ENCODE data around the gene C16orf95. TPM values are rescaled to one million over a fixed set of nuclear protein-coding genes. Genes with fewer than 3 reads are reported as not detected.

C16orf95 gene
- total RNA-seq, 1 donor, result 4.0 TPM

DNA sequence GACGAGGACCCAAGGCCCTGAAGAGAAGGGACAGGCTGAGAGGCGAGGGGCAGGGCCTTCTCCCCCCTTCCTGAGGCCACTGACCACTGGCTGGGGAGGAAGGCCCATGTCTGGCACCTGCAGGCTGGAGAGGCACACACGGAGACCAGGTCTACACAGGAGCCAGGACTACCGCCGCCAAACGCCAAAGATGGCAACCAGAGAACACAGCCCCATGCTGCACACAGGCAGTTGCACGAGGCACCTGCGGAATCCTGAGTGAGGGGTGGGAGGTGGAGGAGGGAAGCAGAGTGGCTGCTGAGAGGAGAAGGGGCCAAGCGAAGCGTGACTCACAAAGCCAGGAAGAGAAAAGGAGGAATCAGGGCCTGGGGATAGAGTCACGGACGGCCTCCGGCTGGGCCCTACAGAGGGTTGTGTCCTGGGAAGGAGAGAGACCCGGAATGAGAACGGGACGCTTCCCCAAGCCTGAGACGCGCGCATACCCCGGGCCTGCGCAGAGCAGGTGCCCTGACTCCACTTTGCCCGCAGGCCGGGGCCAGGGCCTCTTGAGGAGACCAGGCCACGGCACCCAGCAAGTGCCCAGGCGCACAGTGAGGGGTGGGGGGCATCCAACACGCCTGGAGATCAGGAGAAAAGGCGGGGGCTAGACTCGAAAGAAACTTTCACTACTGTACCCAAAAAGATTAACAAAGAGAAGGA lies 28.7 kb upstream of the C16orf95 start:
- Histone ChIP-seq H3K4me3 (ENCODE audit: insufficient read depth, low read length) (no peak overlapping the region), H2AFZ (ENCODE audit: low read length) (no peak overlapping the region), H3K79me2 (ENCODE audit: insufficient read depth, low read length) (peaks cover 32% of the 10 kb centered on the region), H3K4me2 (ENCODE audit: insufficient read depth, low read length) (no peak overlapping the region), H3K27ac (ENCODE audit: low read depth, low read length) (no peak overlapping the region), H3K36me3 (ENCODE audit: insufficient read depth, low read length) (peaks cover 23% of the 10 kb centered on the region), H3K9me3 (ENCODE audit: low read depth, low read length) (no peaks in the 10 kb centered on the region), H4K20me1 (ENCODE audit: insufficient read depth, low read length) (peaks cover 24% of the 10 kb centered on the region), H3K4me1 (ENCODE audit: insufficient read depth, low read length) (peaks cover 2% of the 10 kb centered on the region), H3K27me3 (ENCODE audit: insufficient read depth, low read length) (no peaks in the 10 kb centered on the region)
- DNase-seq (ENCODE audit: insufficient read length, low spot score, missing footprints), result no peak
- TF ChIP-seq, protein P1, sequence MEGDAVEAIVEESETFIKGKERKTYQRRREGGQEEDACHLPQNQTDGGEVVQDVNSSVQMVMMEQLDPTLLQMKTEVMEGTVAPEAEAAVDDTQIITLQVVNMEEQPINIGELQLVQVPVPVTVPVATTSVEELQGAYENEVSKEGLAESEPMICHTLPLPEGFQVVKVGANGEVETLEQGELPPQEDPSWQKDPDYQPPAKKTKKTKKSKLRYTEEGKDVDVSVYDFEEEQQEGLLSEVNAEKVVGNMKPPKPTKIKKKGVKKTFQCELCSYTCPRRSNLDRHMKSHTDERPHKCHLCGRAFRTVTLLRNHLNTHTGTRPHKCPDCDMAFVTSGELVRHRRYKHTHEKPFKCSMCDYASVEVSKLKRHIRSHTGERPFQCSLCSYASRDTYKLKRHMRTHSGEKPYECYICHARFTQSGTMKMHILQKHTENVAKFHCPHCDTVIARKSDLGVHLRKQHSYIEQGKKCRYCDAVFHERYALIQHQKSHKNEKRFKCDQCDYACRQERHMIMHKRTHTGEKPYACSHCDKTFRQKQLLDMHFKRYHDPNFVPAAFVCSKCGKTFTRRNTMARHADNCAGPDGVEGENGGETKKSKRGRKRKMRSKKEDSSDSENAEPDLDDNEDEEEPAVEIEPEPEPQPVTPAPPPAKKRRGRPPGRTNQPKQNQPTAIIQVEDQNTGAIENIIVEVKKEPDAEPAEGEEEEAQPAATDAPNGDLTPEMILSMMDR (IDR thresholded peaks at IDR 0.05; ENCODE audit: extremely low read depth, low read depth, low read length), result no peak

DNA sequence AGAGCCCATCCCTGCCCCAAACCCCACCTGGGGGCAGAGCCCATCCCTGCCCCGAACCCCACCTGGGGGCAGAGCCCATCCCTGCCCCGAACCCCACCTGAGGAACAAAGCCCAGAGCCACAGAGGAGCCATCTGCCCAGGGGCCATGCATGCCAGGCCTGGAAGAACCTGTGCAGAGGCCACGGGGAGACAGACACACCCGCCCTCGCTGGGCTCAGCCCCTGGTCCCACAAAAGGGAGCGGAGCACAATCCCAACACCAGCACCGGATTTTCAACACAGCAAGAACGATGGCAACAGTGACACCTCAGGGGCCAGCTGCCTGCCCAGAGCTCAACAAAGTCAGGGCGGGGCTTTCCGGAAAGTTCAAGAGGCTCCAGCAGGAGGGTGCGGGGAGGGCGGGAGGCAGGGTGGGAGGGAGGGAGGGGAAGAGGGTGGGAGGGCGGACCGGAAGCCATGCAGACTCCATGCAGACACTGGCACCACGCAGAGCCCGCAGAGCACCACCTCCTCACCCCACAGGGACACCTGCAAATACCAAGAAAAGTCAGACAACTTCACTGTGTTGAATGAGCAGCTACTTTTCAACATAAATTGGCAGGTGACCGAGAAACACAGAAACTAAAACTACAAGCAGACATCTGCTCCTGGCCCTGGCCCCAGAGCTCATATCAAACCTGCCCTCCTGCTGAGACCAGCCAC lies 27.9 kb upstream of the C16orf95 start:
- H3K9me3 ChIP-seq (ENCODE audit: low read depth, low read length), result no peaks in the 10 kb centered on the region
- TF ChIP-seq, protein P1 (IDR thresholded peaks at IDR 0.05; ENCODE audit: extremely low read depth, low read depth, low read length), result no peak
- no peak overlapping the region for H3K27ac ChIP-seq (ENCODE audit: low read depth, low read length)
- H3K4me1 ChIP-seq (ENCODE audit: insufficient read depth, low read length), result no peaks in the 10 kb centered on the region
- H3K4me3 ChIP-seq (ENCODE audit: insufficient read depth, low read length), result no peak overlapping the region
- H4K20me1 ChIP-seq (ENCODE audit: insufficient read depth, low read length), result peaks cover 19% of the 10 kb centered on the region
- no peak for DNase-seq (ENCODE audit: insufficient read length, low spot score, missing footprints)
- no peaks in the 10 kb centered on the region for H3K27me3 ChIP-seq (ENCODE audit: insufficient read depth, low read length)
- H3K79me2 ChIP-seq (ENCODE audit: insufficient read depth, low read length), result peaks cover 27% of the 10 kb centered on the region
- H3K4me2 ChIP-seq (ENCODE audit: insufficient read depth, low read length), result no peak overlapping the region
- peaks cover 23% of the 10 kb centered on the region for H3K36me3 ChIP-seq (ENCODE audit: insufficient read depth, low read length)
- H2AFZ ChIP-seq (ENCODE audit: low read length), result no peak overlapping the region

DNA sequence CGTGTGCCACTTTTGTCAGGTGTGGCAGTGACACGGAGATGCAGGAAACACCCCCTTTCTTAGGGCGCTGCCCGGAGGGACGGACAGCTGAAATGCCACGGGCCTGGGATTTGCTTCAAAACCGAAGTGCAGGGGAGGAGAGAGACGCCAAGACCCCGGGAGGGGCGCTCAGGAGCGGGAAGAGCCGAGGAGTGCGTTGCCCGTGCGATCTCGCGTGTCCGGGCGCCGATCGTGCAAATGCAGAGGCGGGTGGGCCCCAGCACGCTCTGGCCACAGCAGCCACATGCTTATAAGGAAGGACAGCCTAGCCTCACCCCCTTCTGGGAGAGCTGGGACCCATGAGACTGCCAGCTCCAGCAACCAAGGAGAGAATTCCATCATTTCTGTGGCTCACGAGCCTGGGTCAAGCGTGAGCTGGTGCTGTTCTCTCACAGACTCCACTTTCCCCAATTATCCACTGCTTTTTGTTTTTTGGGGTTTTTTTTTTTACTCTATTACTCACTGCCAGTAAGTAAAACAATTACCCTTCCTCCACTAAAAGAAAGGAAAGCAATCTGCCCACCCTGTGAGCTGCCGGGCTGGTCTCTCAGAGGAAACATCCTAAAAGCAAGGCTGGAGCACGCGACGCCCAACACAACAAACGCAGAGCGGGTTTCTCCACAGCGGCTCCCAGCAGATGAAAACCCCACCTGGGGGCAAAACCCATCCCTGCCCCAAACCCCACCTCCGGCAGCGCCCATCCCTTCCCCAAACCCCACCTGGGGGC lies 27.2 kb upstream of the C16orf95 start:
- DNase-seq (ENCODE audit: insufficient read length, low spot score, missing footprints), result peak; percentile 80
- TF ChIP-seq, protein P1 (IDR thresholded peaks at IDR 0.05; ENCODE audit: extremely low read depth, low read depth, low read length), result no peak
- Histone ChIP-seq H3K79me2 (ENCODE audit: insufficient read depth, low read length) (peaks cover 24% of the 10 kb centered on the region), H3K27ac (ENCODE audit: low read depth, low read length) (no peak overlapping the region), H4K20me1 (ENCODE audit: insufficient read depth, low read length) (peaks cover 16% of the 10 kb centered on the region), H3K4me3 (ENCODE audit: insufficient read depth, low read length) (no peak overlapping the region), H3K4me2 (ENCODE audit: insufficient read depth, low read length) (no peak overlapping the region), H2AFZ (ENCODE audit: low read length) (no peak overlapping the region), H3K36me3 (ENCODE audit: insufficient read depth, low read length) (peaks cover 27% of the 10 kb centered on the region), H3K9me3 (ENCODE audit: low read depth, low read length) (no peaks in the 10 kb centered on the region), H3K27me3 (ENCODE audit: insufficient read depth, low read length) (no peaks in the 10 kb centered on the region), H3K4me1 (ENCODE audit: insufficient read depth, low read length) (no peaks in the 10 kb centered on the region)

DNA sequence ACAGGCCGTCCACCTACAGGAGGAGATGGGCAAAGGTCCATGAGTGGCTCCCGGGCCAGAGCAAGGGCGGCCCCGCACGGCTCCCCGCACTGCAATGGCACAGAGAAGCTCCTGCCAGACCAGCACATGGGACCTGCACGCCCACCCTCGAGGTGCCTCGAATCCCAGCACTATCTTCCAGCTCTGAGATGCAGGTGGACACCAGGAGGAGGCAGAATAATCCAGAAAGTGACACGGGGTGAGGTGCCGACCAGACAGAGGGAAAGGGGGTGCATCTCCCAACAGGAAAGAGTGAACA lies 26.5 kb upstream of the C16orf95 start:
- Histone ChIP-seq H3K4me2 (ENCODE audit: insufficient read depth, low read length) (no peak overlapping the region), H3K9me3 (ENCODE audit: low read depth, low read length) (no peaks in the 10 kb centered on the region), H2AFZ (ENCODE audit: low read length) (no peak overlapping the region), H3K27ac (ENCODE audit: low read depth, low read length) (no peak overlapping the region), H4K20me1 (ENCODE audit: insufficient read depth, low read length) (peaks cover 15% of the 10 kb centered on the region), H3K27me3 (ENCODE audit: insufficient read depth, low read length) (no peaks in the 10 kb centered on the region), H3K79me2 (ENCODE audit: insufficient read depth, low read length) (peaks cover 21% of the 10 kb centered on the region), H3K4me1 (ENCODE audit: insufficient read depth, low read length) (no peaks in the 10 kb centered on the region), H3K36me3 (ENCODE audit: insufficient read depth, low read length) (peaks cover 28% of the 10 kb centered on the region), H3K4me3 (ENCODE audit: insufficient read depth, low read length) (no peak overlapping the region)
- DNase-seq (ENCODE audit: insufficient read length, low spot score, missing footprints), result no peak
- TF ChIP-seq, protein P1 (IDR thresholded peaks at IDR 0.05; ENCODE audit: extremely low read depth, low read depth, low read length), result no peak

Measured in osteoblast (primary cell).